ENCODE data around the gene GJC1.
"Not testable (repeated sequence)": the region's sequence is repeated elsewhere in the genome, so short reads cannot be mapped to it uniquely, and the experiment has no call there.

The GJC1 gene

DNA sequence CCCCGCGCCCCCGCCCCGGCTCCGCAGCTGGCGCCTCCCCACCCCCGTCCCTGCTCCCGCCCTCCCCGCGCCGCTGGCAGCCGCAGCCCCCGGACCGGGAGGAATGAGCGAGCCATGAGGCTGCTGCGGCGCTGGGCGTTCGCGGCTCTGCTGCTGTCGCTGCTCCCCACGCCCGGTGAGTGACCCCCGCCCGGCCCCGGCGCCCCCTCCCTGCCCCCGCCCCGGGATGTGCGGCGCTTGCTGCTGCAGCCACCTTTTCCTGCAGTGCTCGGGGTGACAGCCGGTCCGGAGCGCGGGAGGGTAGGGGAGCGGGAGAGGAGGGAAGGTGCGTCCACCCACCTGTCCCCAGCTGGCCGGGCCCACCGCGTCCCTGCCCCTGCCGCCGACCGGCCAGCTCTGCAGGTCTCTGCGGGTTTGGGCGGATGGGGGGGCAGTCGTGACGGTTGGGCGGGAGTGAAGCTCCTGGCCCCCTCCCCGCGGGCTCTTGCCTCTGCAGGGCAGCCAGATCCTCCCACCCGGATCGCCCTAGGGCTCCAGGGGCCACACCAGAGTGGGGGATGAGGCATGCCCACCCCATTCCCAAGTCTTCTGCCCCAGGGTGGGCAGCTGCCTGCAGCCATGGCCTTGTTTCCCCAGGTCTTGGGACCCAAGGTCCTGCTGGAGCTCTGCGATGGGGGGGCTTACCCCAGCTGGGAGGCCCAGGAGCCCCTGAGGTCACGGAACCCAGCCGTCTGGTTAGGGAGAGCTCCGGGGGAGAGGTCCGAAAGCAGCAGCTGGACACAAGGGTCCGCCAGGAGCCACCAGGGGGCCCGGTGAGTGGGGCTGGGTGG is 70.8 kb downstream of the GJC1 start:
- TF ChIP-seq ARNTL (CRISPR knock-in tag; IDR thresholded peaks at IDR 0.05; ENCODE audit: borderline replicate concordance, low read depth): no peak
- no peak for TF ChIP-seq ZFP30 (CRISPR knock-in tag; IDR thresholded peaks at IDR 0.05)
- no peak for TF ChIP-seq ZNF565 (CRISPR knock-in tag; conservative IDR thresholded peaks at IDR 0.05; ENCODE audit: low read depth)
- TF ChIP-seq, protein P1, sequence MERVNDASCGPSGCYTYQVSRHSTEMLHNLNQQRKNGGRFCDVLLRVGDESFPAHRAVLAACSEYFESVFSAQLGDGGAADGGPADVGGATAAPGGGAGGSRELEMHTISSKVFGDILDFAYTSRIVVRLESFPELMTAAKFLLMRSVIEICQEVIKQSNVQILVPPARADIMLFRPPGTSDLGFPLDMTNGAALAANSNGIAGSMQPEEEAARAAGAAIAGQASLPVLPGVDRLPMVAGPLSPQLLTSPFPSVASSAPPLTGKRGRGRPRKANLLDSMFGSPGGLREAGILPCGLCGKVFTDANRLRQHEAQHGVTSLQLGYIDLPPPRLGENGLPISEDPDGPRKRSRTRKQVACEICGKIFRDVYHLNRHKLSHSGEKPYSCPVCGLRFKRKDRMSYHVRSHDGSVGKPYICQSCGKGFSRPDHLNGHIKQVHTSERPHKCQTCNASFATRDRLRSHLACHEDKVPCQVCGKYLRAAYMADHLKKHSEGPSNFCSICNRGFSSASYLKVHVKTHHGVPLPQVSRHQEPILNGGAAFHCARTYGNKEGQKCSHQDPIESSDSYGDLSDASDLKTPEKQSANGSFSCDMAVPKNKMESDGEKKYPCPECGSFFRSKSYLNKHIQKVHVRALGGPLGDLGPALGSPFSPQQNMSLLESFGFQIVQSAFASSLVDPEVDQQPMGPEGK (CRISPR knock-in tag; IDR thresholded peaks at IDR 0.05; ENCODE audit: borderline replicate concordance): no peak
- no peak for TF ChIP-seq ZNF70 (CRISPR knock-in tag; IDR thresholded peaks at IDR 0.05)
- no peak for TF ChIP-seq ZNF8 (CRISPR knock-in tag; IDR thresholded peaks at IDR 0.05)
- TF ChIP-seq PPARA (CRISPR knock-in tag; IDR thresholded peaks at IDR 0.05; ENCODE audit: borderline replicate concordance): no peak
- no peak for TF ChIP-seq RARB (CRISPR knock-in tag; IDR thresholded peaks at IDR 0.05)
- no peak for TF ChIP-seq OSR1 (CRISPR knock-in tag; IDR thresholded peaks at IDR 0.05)
- TF ChIP-seq, protein P2, sequence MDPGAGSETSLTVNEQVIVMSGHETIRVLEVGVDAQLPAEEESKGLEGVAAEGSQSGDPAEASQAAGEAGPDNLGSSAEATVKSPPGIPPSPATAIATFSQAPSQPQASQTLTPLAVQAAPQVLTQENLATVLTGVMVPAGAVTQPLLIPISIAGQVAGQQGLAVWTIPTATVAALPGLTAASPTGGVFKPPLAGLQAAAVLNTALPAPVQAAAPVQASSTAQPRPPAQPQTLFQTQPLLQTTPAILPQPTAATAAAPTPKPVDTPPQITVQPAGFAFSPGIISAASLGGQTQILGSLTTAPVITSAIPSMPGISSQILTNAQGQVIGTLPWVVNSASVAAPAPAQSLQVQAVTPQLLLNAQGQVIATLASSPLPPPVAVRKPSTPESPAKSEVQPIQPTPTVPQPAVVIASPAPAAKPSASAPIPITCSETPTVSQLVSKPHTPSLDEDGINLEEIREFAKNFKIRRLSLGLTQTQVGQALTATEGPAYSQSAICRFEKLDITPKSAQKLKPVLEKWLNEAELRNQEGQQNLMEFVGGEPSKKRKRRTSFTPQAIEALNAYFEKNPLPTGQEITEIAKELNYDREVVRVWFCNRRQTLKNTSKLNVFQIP (CRISPR knock-in tag; IDR thresholded peaks at IDR 0.05; ENCODE audit: borderline replicate concordance, low read depth): no peak
- ATAC-seq: peak; percentile 33

DNA sequence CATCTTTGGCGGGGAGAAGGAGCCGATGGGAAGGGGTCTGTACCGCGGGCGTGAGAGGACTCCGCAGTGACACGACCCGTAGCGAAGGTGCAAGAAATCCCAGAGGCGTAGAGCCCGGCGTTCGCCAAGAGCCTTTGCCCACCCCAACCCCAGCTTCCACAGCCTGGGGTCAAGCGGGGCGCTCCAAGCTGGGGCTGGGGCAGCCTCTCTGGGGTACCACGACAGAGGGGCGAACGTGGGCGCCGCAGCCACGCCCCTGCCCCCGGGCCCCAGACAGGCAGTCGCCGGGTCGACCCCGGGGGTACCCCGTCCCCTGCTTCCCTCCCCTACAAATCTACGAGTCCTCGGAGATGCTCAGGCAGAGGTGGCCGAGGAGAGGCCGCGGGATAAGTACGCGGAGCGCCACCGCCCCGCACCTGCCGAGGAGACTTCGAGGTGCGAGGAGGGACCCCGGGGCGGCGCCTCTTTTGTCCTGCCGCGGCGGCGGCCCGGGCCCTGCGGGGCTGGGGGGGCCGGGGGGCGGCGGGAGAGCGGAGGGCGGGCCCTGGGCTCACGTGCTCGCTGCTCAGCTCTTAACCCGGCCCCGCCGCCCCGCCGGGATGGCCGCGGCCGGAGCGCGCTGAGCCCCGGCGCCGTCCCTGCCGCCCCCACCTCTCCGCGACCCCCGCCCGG is 71.5 kb downstream of the GJC1 start, which contains the start of gene ADAM11:
TSS of gene ADAM11 (plus strand) at position 575 of the 672 bp plus-strand sequence. CDS start 212 bp downstream, outside the sequence.
- ATAC-seq: peak; percentile 49
- TF ChIP-seq, protein P3, sequence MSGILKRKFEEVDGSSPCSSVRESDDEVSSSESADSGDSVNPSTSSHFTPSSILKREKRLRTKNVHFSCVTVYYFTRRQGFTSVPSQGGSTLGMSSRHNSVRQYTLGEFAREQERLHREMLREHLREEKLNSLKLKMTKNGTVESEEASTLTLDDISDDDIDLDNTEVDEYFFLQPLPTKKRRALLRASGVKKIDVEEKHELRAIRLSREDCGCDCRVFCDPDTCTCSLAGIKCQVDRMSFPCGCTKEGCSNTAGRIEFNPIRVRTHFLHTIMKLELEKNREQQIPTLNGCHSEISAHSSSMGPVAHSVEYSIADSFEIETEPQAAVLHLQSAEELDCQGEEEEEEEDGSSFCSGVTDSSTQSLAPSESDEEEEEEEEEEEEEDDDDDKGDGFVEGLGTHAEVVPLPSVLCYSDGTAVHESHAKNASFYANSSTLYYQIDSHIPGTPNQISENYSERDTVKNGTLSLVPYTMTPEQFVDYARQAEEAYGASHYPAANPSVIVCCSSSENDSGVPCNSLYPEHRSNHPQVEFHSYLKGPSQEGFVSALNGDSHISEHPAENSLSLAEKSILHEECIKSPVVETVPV (CRISPR knock-in tag; IDR thresholded peaks at IDR 0.05): no peak
- TF ChIP-seq PPARA (CRISPR knock-in tag; IDR thresholded peaks at IDR 0.05; ENCODE audit: borderline replicate concordance) (no peak), CSDC2 (CRISPR knock-in tag; IDR thresholded peaks at IDR 0.05) (no peak)

DNA sequence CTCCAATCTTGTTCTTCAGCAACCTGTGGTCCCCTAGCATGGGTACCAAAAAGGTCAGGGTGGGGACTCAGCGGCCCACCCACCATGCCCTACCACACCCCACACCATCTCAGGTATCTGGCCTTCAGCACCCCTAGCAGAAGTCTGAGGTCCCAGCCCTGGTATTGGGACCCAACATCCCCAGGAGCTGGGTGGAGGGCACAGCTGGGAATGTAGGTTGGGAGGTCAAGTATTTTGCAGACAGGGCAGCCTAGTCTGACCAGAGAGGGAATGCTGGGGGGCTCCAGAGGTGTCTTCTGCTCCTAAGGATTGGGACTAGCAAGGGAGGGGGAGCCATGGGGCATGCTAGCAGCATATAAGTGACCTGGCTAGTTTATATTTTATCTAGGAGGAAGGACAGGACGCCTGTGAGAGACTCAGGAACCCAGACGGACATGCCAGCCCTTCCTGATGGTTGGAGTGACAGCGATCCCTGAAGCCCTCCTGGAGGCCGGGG is 72.1 kb downstream of the GJC1 start:
- no peak for TF ChIP-seq ZC3H10 (CRISPR knock-in tag; IDR thresholded peaks at IDR 0.05)
- no peak for TF ChIP-seq RARB (CRISPR knock-in tag; IDR thresholded peaks at IDR 0.05)
- ATAC-seq: no peak

DNA sequence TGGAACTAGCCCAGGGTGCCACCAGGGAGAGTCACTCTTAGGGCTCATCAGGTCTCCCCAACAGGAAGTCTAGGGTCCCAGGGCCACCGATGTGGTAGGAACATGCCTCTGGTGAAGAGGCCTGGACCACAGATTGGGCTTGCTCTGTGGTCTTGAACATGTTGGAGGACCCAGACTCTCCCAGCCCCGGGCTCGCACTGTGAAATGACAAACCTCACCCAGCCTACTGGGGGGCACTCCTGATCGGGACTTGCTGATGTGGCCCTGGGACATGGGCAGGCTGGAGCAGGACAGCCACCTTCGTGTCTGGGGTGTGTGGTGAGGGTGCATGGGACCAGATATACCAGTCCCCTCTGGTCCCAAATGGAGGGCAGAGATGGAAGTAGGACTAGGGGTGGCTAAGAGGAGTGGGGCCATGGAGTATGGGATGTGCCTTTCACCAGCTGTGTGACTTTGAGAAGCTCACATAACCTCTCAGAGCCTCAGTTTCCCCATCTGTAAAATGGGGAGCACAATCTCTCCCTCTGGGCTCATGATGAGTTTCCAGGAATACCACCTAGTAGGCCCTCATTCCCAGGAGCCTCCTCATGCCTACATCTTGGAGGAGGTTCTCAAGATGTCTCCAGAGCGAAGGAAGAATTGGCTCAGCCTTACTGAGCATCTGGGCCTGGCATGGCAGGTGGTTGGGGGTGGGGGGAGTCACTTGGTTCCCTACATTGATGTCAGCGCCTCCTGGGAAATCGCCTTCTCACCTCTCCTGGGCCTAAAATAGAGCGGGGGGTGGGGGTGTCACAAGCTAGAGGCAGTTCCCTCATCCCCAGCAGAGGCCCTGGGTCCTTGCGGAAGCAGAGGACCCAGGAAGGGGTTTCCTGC is 72.8 kb downstream of the GJC1 start:
- no peak for ATAC-seq
- TF ChIP-seq ZFP30 (CRISPR knock-in tag; IDR thresholded peaks at IDR 0.05): no peak
- TF ChIP-seq GLIS3 (CRISPR knock-in tag; IDR thresholded peaks at IDR 0.05): no peak
- no peak for TF ChIP-seq PPARA (CRISPR knock-in tag; IDR thresholded peaks at IDR 0.05; ENCODE audit: borderline replicate concordance)
- TF ChIP-seq RARB (CRISPR knock-in tag; IDR thresholded peaks at IDR 0.05): no peak
- no peak for TF ChIP-seq CSDC2 (CRISPR knock-in tag; IDR thresholded peaks at IDR 0.05)
- TF ChIP-seq ZNF565 (CRISPR knock-in tag; conservative IDR thresholded peaks at IDR 0.05; ENCODE audit: low read depth): no peak
- TF ChIP-seq SNAI2 (CRISPR knock-in tag; IDR thresholded peaks at IDR 0.05): no peak
- TF ChIP-seq, protein P4, sequence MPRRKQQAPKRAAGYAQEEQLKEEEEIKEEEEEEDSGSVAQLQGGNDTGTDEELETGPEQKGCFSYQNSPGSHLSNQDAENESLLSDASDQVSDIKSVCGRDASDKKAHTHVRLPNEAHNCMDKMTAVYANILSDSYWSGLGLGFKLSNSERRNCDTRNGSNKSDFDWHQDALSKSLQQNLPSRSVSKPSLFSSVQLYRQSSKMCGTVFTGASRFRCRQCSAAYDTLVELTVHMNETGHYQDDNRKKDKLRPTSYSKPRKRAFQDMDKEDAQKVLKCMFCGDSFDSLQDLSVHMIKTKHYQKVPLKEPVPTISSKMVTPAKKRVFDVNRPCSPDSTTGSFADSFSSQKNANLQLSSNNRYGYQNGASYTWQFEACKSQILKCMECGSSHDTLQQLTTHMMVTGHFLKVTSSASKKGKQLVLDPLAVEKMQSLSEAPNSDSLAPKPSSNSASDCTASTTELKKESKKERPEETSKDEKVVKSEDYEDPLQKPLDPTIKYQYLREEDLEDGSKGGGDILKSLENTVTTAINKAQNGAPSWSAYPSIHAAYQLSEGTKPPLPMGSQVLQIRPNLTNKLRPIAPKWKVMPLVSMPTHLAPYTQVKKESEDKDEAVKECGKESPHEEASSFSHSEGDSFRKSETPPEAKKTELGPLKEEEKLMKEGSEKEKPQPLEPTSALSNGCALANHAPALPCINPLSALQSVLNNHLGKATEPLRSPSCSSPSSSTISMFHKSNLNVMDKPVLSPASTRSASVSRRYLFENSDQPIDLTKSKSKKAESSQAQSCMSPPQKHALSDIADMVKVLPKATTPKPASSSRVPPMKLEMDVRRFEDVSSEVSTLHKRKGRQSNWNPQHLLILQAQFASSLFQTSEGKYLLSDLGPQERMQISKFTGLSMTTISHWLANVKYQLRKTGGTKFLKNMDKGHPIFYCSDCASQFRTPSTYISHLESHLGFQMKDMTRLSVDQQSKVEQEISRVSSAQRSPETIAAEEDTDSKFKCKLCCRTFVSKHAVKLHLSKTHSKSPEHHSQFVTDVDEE (CRISPR knock-in tag; IDR thresholded peaks at IDR 0.05): no peak
- TF ChIP-seq TOX (CRISPR knock-in tag; IDR thresholded peaks at IDR 0.05; ENCODE audit: borderline replicate concordance): no peak
- TF ChIP-seq, protein P2 (CRISPR knock-in tag; IDR thresholded peaks at IDR 0.05; ENCODE audit: borderline replicate concordance, low read depth): no peak
- TF ChIP-seq, protein P3 (CRISPR knock-in tag; IDR thresholded peaks at IDR 0.05): no peak

DNA sequence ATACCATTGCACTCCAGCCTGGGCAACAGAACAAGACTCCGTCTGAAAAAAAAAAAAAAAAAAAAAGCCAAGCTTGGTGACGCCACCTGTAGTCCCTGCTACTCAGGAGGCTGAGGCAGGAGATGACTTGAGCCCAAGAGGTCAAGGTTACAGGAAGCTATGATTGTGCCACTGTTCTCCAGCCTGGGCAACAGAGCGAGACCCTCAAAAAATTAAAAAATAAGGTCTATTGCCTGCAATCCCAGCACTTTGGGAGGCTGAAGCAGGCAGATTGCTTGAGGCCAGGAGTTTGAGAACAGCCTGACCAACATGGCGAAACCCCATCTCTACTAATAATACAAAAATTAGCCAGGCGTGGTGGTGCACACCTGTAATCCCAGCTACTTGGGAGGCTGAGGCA is 74.9 kb downstream of the GJC1 start:
- ATAC-seq: not testable (repeated sequence)

Measured in SK-N-SH treated with all-trans-retinoic acid at 6 μM for 48 hours (cell line).